Measurements from ENCODE around the gene METTL5. TPM values are rescaled to one million over a fixed set of nuclear protein-coding genes. Genes with fewer than 3 reads are reported as not detected.

Gene METTL5
- total RNA-seq, 2 donors from 2014 or later = 76.1 to 102 TPM

- WGBS, 2 experiments (ENCODE audit: insufficient coverage in 1 of 2, insufficient read length in 1 of 2) = 90% methylated on average over 1 of the region's 2 CpGs; no CpG with 5 or more reads in 1 of the 2 experiments
- no peaks in the 10 kb centered on the region for H3K36me3 ChIP-seq (ENCODE audit: control insufficient read depth, insufficient read depth, low read length)
These were observed 52.1 kb downstream of the METTL5 start for GRCh38 chr2:169772651-169773050.

GRCh38 chr2:169771612-169772011, 53.1 kb downstream of the METTL5 start:
- H3K27ac ChIP-seq (ENCODE audit: low read depth, low read length) = no peak overlapping the region
- H3K9ac ChIP-seq (ENCODE audit: extremely low read depth, low read length, poor library complexity, severe bottlenecking) = no peak overlapping the region
- Mint-ChIP-seq H3K9me3 (no peaks in the 10 kb centered on the region), H3K27me3 (ENCODE audit: insufficient read depth) (no peaks in the 10 kb centered on the region), H3K27ac (no peak overlapping the region), H3K36me3 (ENCODE audit: low read depth) (no peaks in the 10 kb centered on the region), H3K4me1 (no peaks in the 10 kb centered on the region), H3K4me3 (no peak overlapping the region)
- no peak for DNase-seq
- WGBS, 2 experiments (ENCODE audit: insufficient coverage in 1 of 2, insufficient read length in 1 of 2) = 83 to 97% methylated on average over 1 to 2 of the region's 2 CpGs
- TF ChIP-seq, protein P1, sequence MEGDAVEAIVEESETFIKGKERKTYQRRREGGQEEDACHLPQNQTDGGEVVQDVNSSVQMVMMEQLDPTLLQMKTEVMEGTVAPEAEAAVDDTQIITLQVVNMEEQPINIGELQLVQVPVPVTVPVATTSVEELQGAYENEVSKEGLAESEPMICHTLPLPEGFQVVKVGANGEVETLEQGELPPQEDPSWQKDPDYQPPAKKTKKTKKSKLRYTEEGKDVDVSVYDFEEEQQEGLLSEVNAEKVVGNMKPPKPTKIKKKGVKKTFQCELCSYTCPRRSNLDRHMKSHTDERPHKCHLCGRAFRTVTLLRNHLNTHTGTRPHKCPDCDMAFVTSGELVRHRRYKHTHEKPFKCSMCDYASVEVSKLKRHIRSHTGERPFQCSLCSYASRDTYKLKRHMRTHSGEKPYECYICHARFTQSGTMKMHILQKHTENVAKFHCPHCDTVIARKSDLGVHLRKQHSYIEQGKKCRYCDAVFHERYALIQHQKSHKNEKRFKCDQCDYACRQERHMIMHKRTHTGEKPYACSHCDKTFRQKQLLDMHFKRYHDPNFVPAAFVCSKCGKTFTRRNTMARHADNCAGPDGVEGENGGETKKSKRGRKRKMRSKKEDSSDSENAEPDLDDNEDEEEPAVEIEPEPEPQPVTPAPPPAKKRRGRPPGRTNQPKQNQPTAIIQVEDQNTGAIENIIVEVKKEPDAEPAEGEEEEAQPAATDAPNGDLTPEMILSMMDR (conservative IDR thresholded peaks at IDR 0.05) = no peak
- no peaks in the 10 kb centered on the region for H3K4me1 ChIP-seq (ENCODE audit: control insufficient read depth, insufficient read depth, low read length)
- no peak overlapping the region for H3K4me3 ChIP-seq (ENCODE audit: low read length)
- no peaks in the 10 kb centered on the region for H3K9me3 ChIP-seq (ENCODE audit: control insufficient read depth, low read length)
- H3K36me3 ChIP-seq (ENCODE audit: control insufficient read depth, insufficient read depth, low read length) = no peaks in the 10 kb centered on the region
- H3K27me3 ChIP-seq (ENCODE audit: control insufficient read depth, insufficient read depth, low read length, poor library complexity, severe bottlenecking) = no peaks in the 10 kb centered on the region

More at GRCh38 chr2:169772651-169773050, 52.1 kb downstream of the METTL5 start:
- no peaks in the 10 kb centered on the region for H3K4me1 Mint-ChIP-seq
- H3K9ac ChIP-seq (ENCODE audit: extremely low read depth, low read length, poor library complexity, severe bottlenecking) = no peak overlapping the region
- H3K4me1 ChIP-seq (ENCODE audit: control insufficient read depth, insufficient read depth, low read length) = no peaks in the 10 kb centered on the region
- no peaks in the 10 kb centered on the region for H3K27me3 Mint-ChIP-seq (ENCODE audit: insufficient read depth)
- H3K27ac ChIP-seq (ENCODE audit: low read depth, low read length) = no peak overlapping the region
- no peak overlapping the region for H3K4me3 ChIP-seq (ENCODE audit: low read length)
- H3K27ac Mint-ChIP-seq = no peak overlapping the region
- no peaks in the 10 kb centered on the region for H3K36me3 Mint-ChIP-seq (ENCODE audit: low read depth)
- no peak overlapping the region for H3K4me3 Mint-ChIP-seq
- H3K9me3 ChIP-seq (ENCODE audit: control insufficient read depth, low read length) = no peaks in the 10 kb centered on the region
- no peaks in the 10 kb centered on the region for H3K27me3 ChIP-seq (ENCODE audit: control insufficient read depth, insufficient read depth, low read length, poor library complexity, severe bottlenecking)
- DNase-seq = no peak
- H3K9me3 Mint-ChIP-seq = no peaks in the 10 kb centered on the region
- TF ChIP-seq, protein P1 (conservative IDR thresholded peaks at IDR 0.05) = no peak

DNA sequence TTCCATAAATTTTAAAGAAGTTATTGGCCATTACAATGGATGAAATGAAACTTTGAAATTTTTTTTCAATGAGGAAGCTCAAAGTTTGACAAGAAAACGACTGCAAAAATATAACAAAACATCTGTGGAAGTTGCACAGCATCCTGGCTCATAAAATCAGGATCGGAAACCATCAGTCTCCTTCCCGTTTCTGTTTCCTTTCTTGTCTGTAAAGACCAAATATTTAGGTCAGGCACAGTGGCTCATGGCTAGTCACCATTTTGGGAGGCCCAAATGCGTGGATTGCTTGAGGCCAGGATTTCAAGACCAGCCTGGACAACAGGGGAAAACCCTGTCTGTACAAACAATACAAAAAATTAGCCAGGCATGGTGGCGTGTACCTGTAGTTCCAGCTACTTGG, 53.7 kb downstream of the METTL5 start:
- Histone ChIP-seq H3K36me3 (ENCODE audit: control insufficient read depth, insufficient read depth, low read length) (no peaks in the 10 kb centered on the region), H3K4me3 (ENCODE audit: low read length) (no peak overlapping the region), H3K27me3 (ENCODE audit: control insufficient read depth, insufficient read depth, low read length, poor library complexity, severe bottlenecking) (no peaks in the 10 kb centered on the region), H3K9ac (ENCODE audit: extremely low read depth, low read length, poor library complexity, severe bottlenecking) (no peak overlapping the region), H3K9me3 (ENCODE audit: control insufficient read depth, low read length) (no peaks in the 10 kb centered on the region), H3K27ac (ENCODE audit: low read depth, low read length) (no peak overlapping the region), H3K4me1 (ENCODE audit: control insufficient read depth, insufficient read depth, low read length) (no peaks in the 10 kb centered on the region)
- H3K27me3 Mint-ChIP-seq (ENCODE audit: insufficient read depth) = no peaks in the 10 kb centered on the region
- TF ChIP-seq, protein P1 (conservative IDR thresholded peaks at IDR 0.05) = no peak
- DNase-seq = no peak
- H3K4me1 Mint-ChIP-seq = no peaks in the 10 kb centered on the region
- H3K36me3 Mint-ChIP-seq (ENCODE audit: low read depth) = no peaks in the 10 kb centered on the region
- no peak overlapping the region for H3K27ac Mint-ChIP-seq
- H3K4me3 Mint-ChIP-seq = no peak overlapping the region
- no peaks in the 10 kb centered on the region for H3K9me3 Mint-ChIP-seq
- WGBS, 2 experiments (ENCODE audit: insufficient coverage in 1 of 2, insufficient read length in 1 of 2) = 86 to 92% methylated on average over 4 to 5 of the region's 5 CpGs

Data from endodermal cell (in vitro differentiated cells).